ENCODE measurements around the gene ANKRD22.
A peak's percentile ranks its signal among the peaks of the same experiment; 100 is the strongest.
"Not testable (repeated sequence)": the region's sequence is repeated elsewhere in the genome, so short reads cannot be mapped to it uniquely, and the experiment has no call there.

Gene ANKRD22

DNA sequence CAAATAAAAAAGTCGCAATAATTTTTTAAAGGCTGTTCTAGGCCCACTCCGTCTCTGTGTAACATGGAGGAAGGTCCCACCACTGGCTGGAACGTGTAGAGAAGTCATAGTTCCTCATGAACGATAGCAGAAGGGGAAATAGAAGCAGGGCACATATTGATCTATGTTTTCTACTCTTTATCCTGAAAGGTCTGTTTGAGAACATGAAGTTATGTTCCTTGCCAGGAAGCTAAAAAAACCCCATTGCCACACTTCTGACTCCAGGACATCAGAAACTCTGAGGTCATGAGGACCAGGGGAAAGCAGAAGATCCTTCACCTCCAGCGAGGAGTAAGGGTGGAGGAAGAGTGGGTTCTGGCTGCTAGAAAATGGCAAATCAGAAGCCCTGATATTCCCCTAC lies 10.8 kb downstream of the ANKRD22 start:
- no peak for DNase-seq (ENCODE audit: insufficient read length, low spot score)
- TF ChIP-seq POU2F2 (IDR thresholded peaks at IDR 0.05; ENCODE audit: low read depth, low read length) (no peak), TAF1 (IDR thresholded peaks at IDR 0.05; ENCODE audit: low read depth, low read length) (no peak), PAX5 (IDR thresholded peaks at IDR 0.05; ENCODE audit: insufficient read depth, low read length, severe bottlenecking) (no peak), POLR2AphosphoS5 (IDR thresholded peaks at IDR 0.05; ENCODE audit: low read depth, low read length) (no peak), POLR2A (IDR thresholded peaks at IDR 0.05; ENCODE audit: low read depth, low read length) (no peak), SPI1 (IDR thresholded peaks at IDR 0.05; ENCODE audit: low read depth, low read length) (no peak)
- peak; percentile 38 for FAIRE-seq

DNA sequence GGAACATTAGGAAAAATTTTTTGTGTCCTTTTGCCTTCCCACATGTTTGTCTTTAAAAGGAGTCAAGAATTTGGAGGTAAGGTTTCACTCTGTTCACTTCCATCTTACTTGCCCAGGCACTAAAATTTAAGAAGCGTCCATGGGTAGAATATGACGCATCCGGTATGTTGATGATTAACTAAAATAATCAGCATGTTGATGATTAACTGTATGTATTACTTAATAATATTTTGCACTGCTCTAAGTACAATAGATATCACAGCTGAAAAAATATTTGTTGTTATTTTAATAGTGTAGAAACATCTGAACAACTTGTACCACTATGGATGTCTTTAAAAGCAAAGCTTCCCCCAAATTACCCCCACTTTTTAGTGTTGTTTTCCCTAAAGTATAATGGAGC lies 11.5 kb downstream of the ANKRD22 start:
- TF ChIP-seq POLR2A (IDR thresholded peaks at IDR 0.05; ENCODE audit: low read depth, low read length) (no peak), POU2F2 (IDR thresholded peaks at IDR 0.05; ENCODE audit: low read depth, low read length) (no peak), PAX5 (IDR thresholded peaks at IDR 0.05; ENCODE audit: insufficient read depth, low read length, severe bottlenecking) (no peak), TAF1 (IDR thresholded peaks at IDR 0.05; ENCODE audit: low read depth, low read length) (no peak), POLR2AphosphoS5 (IDR thresholded peaks at IDR 0.05; ENCODE audit: low read depth, low read length) (no peak), SPI1 (IDR thresholded peaks at IDR 0.05; ENCODE audit: low read depth, low read length) (no peak)
- DNase-seq (ENCODE audit: insufficient read length, low spot score) (no peak), FAIRE-seq (no peak)

DNA sequence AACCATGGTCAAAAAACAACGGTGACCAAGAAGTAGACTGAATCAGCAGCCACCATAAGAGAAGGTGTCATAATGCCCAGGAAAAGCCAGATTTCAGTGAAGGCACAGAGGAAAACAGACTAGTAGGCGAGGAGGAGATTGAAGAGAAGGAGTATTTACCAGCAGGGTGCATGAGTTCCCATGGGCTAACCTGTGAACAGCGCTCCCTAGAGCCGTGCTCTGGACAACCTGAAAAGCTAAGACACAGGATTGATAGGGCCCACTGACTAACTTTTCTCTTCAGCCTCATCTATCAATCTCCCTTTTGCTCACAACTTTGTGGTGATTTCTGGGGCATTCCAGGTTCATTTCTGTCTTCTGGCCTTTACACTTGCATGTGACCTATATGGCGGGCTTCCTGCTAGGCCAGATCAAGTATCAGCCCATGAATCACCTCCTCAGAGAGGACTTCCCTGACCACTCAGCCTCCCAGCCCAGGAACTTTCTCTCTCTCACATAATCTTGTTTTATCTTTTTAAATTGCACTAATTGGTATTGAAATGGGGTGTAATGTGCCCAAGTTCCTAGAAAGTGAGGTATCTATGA lies 12.8 kb downstream of the ANKRD22 start:
- no peak for TF ChIP-seq SPI1 (IDR thresholded peaks at IDR 0.05; ENCODE audit: low read depth, low read length)
- TF ChIP-seq PAX5 (IDR thresholded peaks at IDR 0.05; ENCODE audit: insufficient read depth, low read length, severe bottlenecking), result no peak
- TF ChIP-seq TAF1 (IDR thresholded peaks at IDR 0.05; ENCODE audit: low read depth, low read length), result no peak
- no peak for TF ChIP-seq POU2F2 (IDR thresholded peaks at IDR 0.05; ENCODE audit: low read depth, low read length)
- no peak for TF ChIP-seq POLR2AphosphoS5 (IDR thresholded peaks at IDR 0.05; ENCODE audit: low read depth, low read length)
- no peak for TF ChIP-seq POLR2A (IDR thresholded peaks at IDR 0.05; ENCODE audit: low read depth, low read length)

GRCh38 chr10:88837632-88838031 lies 14.0 kb downstream of the ANKRD22 start:
- FAIRE-seq; DNase-seq (ENCODE audit: insufficient read length, low spot score): not testable (repeated sequence)

More for the DNA sequence above, 12.8 kb downstream of the ANKRD22 start:
- DNase-seq (ENCODE audit: insufficient read length, low spot score) (no peak), FAIRE-seq (no peak)

GRCh38 chr10:88835910-88836221 lies 15.8 kb downstream of the ANKRD22 start:
- DNase-seq (ENCODE audit: insufficient read length, low spot score) (no peak), FAIRE-seq (no peak)
- TF ChIP-seq POLR2A (IDR thresholded peaks at IDR 0.05; ENCODE audit: low read depth, low read length), result no peak
- no peak for TF ChIP-seq POLR2AphosphoS5 (IDR thresholded peaks at IDR 0.05; ENCODE audit: low read depth, low read length)

DNA sequence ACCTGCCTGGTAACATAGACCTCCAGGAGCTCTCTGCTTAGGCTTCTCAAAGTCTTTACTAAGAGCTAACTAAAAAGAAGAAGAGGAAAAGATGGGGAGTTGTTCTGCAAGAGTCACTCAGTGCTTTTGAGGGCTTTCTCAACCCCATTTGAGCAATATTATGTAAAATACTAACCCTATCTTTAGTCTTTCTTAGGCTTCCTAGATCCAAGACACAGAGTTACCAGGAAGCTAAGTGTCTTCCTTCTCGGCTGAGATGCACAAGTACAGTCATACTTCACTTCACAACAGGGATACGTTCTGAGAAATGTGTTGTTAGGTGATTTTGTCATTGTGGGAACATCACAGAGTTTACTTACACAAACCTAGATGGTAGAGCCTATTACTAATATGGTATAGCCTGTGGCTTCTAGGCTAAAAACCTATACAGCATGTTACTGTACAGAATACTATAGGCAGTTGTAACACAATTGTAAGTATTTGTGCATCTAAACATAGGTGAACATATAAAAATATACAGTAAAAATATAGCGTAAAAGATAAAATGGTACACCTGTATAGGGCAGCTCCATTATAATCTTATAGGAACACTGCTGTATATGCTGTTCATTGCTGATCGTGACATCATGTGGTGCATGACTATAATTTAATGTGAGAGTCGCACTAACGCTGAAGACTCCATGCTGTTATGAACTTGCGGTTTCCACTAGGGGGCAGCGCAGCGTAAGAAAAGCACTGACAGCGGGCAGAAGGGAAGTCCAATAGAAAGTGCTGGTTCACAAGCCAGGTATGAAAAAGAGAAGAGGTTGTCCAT lies 16.3 kb downstream of the ANKRD22 start:
- DNase-seq (ENCODE audit: insufficient read length, low spot score), result peak; percentile 10
- TF ChIP-seq POLR2AphosphoS5 (IDR thresholded peaks at IDR 0.05; ENCODE audit: low read depth, low read length), result no peak
- TF ChIP-seq POLR2A (IDR thresholded peaks at IDR 0.05; ENCODE audit: low read depth, low read length), result no peak
- TF ChIP-seq POU2F2 (IDR thresholded peaks at IDR 0.05; ENCODE audit: low read depth, low read length), result no peak
- no peak for TF ChIP-seq PAX5 (IDR thresholded peaks at IDR 0.05; ENCODE audit: insufficient read depth, low read length, severe bottlenecking)
- peak; percentile 70 for TF ChIP-seq SPI1 (IDR thresholded peaks at IDR 0.05; ENCODE audit: low read depth, low read length)
- FAIRE-seq, result peak; percentile 96

GRCh38 chr10:88833723-88834122 lies 17.9 kb downstream of the ANKRD22 start:
- no peak for TF ChIP-seq POLR2A (IDR thresholded peaks at IDR 0.05; ENCODE audit: low read depth, low read length)
- TF ChIP-seq SPI1 (IDR thresholded peaks at IDR 0.05; ENCODE audit: low read depth, low read length), result peak; percentile 38; the same call in 1 of the 2 replicates
- TF ChIP-seq PAX5 (IDR thresholded peaks at IDR 0.05; ENCODE audit: insufficient read depth, low read length, severe bottlenecking), result no peak
- no peak for TF ChIP-seq POLR2AphosphoS5 (IDR thresholded peaks at IDR 0.05; ENCODE audit: low read depth, low read length)
- no peak for DNase-seq (ENCODE audit: insufficient read length, low spot score)
- peak; percentile 65 for FAIRE-seq

DNA sequence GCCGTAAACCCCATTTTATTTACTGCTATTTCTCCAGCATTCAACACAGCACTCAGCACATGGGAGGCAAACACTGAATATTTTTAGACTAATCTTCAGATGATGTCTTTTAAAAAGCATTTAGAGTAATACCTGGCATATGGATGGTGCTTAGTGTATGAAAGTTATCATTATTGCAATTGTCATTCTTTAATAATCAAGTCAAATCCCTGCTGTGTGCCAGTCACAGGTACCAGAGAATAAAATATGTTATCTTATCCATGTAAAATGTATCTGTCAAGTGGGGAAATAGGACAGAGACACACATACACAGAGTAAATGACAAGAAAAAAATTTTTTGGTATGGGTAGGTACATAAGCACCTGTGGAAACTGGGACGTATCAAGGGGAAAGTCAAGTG lies 18.5 kb downstream of the ANKRD22 start:
- no peak for TF ChIP-seq POLR2AphosphoS5 (IDR thresholded peaks at IDR 0.05; ENCODE audit: low read depth, low read length)
- TF ChIP-seq POLR2A (IDR thresholded peaks at IDR 0.05; ENCODE audit: low read depth, low read length), result no peak
- no peak for TF ChIP-seq TAF1 (IDR thresholded peaks at IDR 0.05; ENCODE audit: low read depth, low read length)
- no peak for TF ChIP-seq SPI1 (IDR thresholded peaks at IDR 0.05; ENCODE audit: low read depth, low read length)
- TF ChIP-seq POU2F2 (IDR thresholded peaks at IDR 0.05; ENCODE audit: low read depth, low read length), result no peak
- TF ChIP-seq PAX5 (IDR thresholded peaks at IDR 0.05; ENCODE audit: insufficient read depth, low read length, severe bottlenecking), result no peak
- DNase-seq (ENCODE audit: insufficient read length, low spot score) (no peak), FAIRE-seq (peak; percentile 16)

- no peak for TF ChIP-seq PAX5 (IDR thresholded peaks at IDR 0.05; ENCODE audit: insufficient read depth, low read length, severe bottlenecking)
- TF ChIP-seq SPI1 (IDR thresholded peaks at IDR 0.05; ENCODE audit: low read depth, low read length), result no peak
- TF ChIP-seq POLR2AphosphoS5 (IDR thresholded peaks at IDR 0.05; ENCODE audit: low read depth, low read length), result no peak
- no peak for TF ChIP-seq POLR2A (IDR thresholded peaks at IDR 0.05; ENCODE audit: low read depth, low read length)
- TF ChIP-seq POU2F2 (IDR thresholded peaks at IDR 0.05; ENCODE audit: low read depth, low read length), result no peak
- TF ChIP-seq TAF1 (IDR thresholded peaks at IDR 0.05; ENCODE audit: low read depth, low read length), result no peak
- no peak for DNase-seq (ENCODE audit: insufficient read length, low spot score)
- no peak for FAIRE-seq
Measured at GRCh38 chr10:88832376-88832775, 19.3 kb downstream of the ANKRD22 start.

- TF ChIP-seq POU2F2 (IDR thresholded peaks at IDR 0.05; ENCODE audit: low read depth, low read length) (no peak), TAF1 (IDR thresholded peaks at IDR 0.05; ENCODE audit: low read depth, low read length) (no peak), SPI1 (IDR thresholded peaks at IDR 0.05; ENCODE audit: low read depth, low read length) (no peak), POLR2AphosphoS5 (IDR thresholded peaks at IDR 0.05; ENCODE audit: low read depth, low read length) (no peak), POLR2A (IDR thresholded peaks at IDR 0.05; ENCODE audit: low read depth, low read length) (no peak), PAX5 (IDR thresholded peaks at IDR 0.05; ENCODE audit: insufficient read depth, low read length, severe bottlenecking) (no peak)
- FAIRE-seq (no peak), DNase-seq (ENCODE audit: insufficient read length, low spot score) (no peak)
Measured at GRCh38 chr10:88831709-88832108, 19.9 kb downstream of the ANKRD22 start.
